ENCODE results near the gene CSNK2B.

- TF ChIP-seq CTCF (conservative IDR thresholded peaks at IDR 0.05; ENCODE audit: low read length), result no peak
- no peak for TF ChIP-seq EZH2phosphoT487 (IDR thresholded peaks at IDR 0.05; ENCODE audit: borderline replicate concordance, low read depth, low read length)
Measured at GRCh38 chr6:31639449-31639861, 26.4 kb upstream of the CSNK2B start.
